Endothelial cell (in vitro differentiated cells): ENCODE measurements around the gene NCMAP. TPM values are rescaled to one million over a fixed set of nuclear protein-coding genes. Genes with fewer than 3 reads are reported as not detected.

ENCODE experiments used
- DNase-seq: peaks from one replicate; pipeline ENCODE4 v3.0.0; 2021; ENCODE audit warnings: low spot score
- H3K27ac Mint-ChIP-seq: one replicate; pipeline ENCODE4 v1.8.0; 2021; ENCODE audit warnings: mixed read lengths, inconsistent platforms; ENCODE audit not compliant: unreplicated experiment
- H3K27me3 Mint-ChIP-seq: one replicate; pipeline ENCODE4 v1.8.0; 2021; ENCODE audit warnings: mild to moderate bottlenecking, moderate library complexity, mixed read lengths, inconsistent platforms; ENCODE audit not compliant: unreplicated experiment
- H3K36me3 Mint-ChIP-seq: one replicate; pipeline ENCODE4 v1.8.0; 2021; ENCODE audit warnings: mild to moderate bottlenecking, low read depth, mixed read lengths, inconsistent platforms; ENCODE audit not compliant: unreplicated experiment
- H3K4me1 Mint-ChIP-seq: one replicate; pipeline ENCODE4 v1.8.0; 2021; ENCODE audit warnings: mild to moderate bottlenecking, mixed read lengths, inconsistent platforms; ENCODE audit not compliant: unreplicated experiment
- H3K4me3 Mint-ChIP-seq: one replicate; pipeline ENCODE4 v1.8.0; 2021; ENCODE audit warnings: mild to moderate bottlenecking, mixed read lengths, inconsistent platforms; ENCODE audit not compliant: unreplicated experiment
- H3K9me3 Mint-ChIP-seq: one replicate; pipeline ENCODE4 v1.8.0; 2021; ENCODE audit warnings: mixed read lengths, inconsistent platforms; ENCODE audit not compliant: unreplicated experiment
- CTCF ChIP-seq: fragments of 200-600 bp; sonication (generic); IDR thresholded peaks from one replicate; pipeline ENCODE4 v1.5.0; 2021; ENCODE audit warnings: antibody characterized with exemption; ENCODE audit not compliant: unreplicated experiment
- total RNA-seq: library from RNA; stranded (reverse); fragmentation: NEBNext Ultra II Directional; extraction: Animal tissue kit (Norgen Biotek cat#: 25700); gene quantifications from one replicate; pipeline ENCODE4 v1.2.1, GENCODE V29; 2021; ENCODE audit not compliant: unreplicated experiment

NCMAP gene
- total RNA-seq, 1 donor from 2014 or later, result 0.05 TPM

GRCh38 chr1:24586970-24587820 is 31.3 kb downstream of the NCMAP start:
- no peaks in the 10 kb centered on the region for H3K9me3 Mint-ChIP-seq
- H3K4me1 Mint-ChIP-seq, result no peaks in the 10 kb centered on the region
- H3K27me3 Mint-ChIP-seq, result peaks cover 2% of the 10 kb centered on the region
- H3K36me3 Mint-ChIP-seq, result no peaks in the 10 kb centered on the region
- DNase-seq, result peak; percentile 42
- H3K4me3 Mint-ChIP-seq, result no peak overlapping the region
- H3K27ac Mint-ChIP-seq, result no peak overlapping the region
- TF ChIP-seq CTCF, result peak; percentile 71

- Mint-ChIP-seq H3K9me3 (no peaks in the 10 kb centered on the region), H3K4me1 (no peaks in the 10 kb centered on the region), H3K4me3 (no peak overlapping the region), H3K27ac (no peak overlapping the region), H3K27me3 (peaks cover 2% of the 10 kb centered on the region), H3K36me3 (no peaks in the 10 kb centered on the region)
- DNase-seq, result no peak
- no peak for TF ChIP-seq CTCF
These were observed 32.7 kb downstream of the NCMAP start for GRCh38 chr1:24588573-24588972.

GRCh38 chr1:24589200-24589599 is 33.3 kb downstream of the NCMAP start:
- Mint-ChIP-seq H3K4me3 (no peak overlapping the region), H3K27ac (no peak overlapping the region), H3K9me3 (no peaks in the 10 kb centered on the region), H3K27me3 (peaks cover 2% of the 10 kb centered on the region), H3K36me3 (no peaks in the 10 kb centered on the region), H3K4me1 (no peaks in the 10 kb centered on the region)
- no peak for TF ChIP-seq CTCF
- no peak for DNase-seq

GRCh38 chr1:24591781-24592180 is 35.9 kb downstream of the NCMAP start:
- H3K27ac Mint-ChIP-seq, result no peak overlapping the region

More at GRCh38 chr1:24591781-24592180, 35.9 kb downstream of the NCMAP start:
- Mint-ChIP-seq H3K4me1 (no peaks in the 10 kb centered on the region), H3K9me3 (no peaks in the 10 kb centered on the region), H3K36me3 (no peaks in the 10 kb centered on the region), H3K4me3 (no peak overlapping the region), H3K27me3 (peaks cover 2% of the 10 kb centered on the region)
- DNase-seq, result no peak
- no peak for TF ChIP-seq CTCF
